AG09319 (cell line): ENCODE measurements around the gene BTG1.
"Not testable (repeated sequence)": the region's sequence is repeated elsewhere in the genome, so short reads cannot be mapped to it uniquely, and the experiment has no call there.

Experiments
- DNase-seq: peaks from one replicate; pipeline ENCODE4 v3.0.0-alpha.2; 2010; ENCODE audit warnings: low read depth; ENCODE audit errors: extremely low read depth
- CTCF ChIP-seq: IDR thresholded peaks from 2 replicates; pipeline ENCODE4 v1.5.1; 2011; ENCODE audit warnings: low read depth, mild to moderate bottlenecking, inconsistent platforms, low read length, moderate library complexity

The BTG1 gene

GRCh38 chr12:92102606-92103005, 43.0 kb downstream of the BTG1 start:
- DNase-seq = no peak
- TF ChIP-seq CTCF = no peak

GRCh38 chr12:92098594-92099380, 46.9 kb downstream of the BTG1 start:
- DNase-seq = no peak
- TF ChIP-seq CTCF = no peak

- no peak for DNase-seq
- no peak for TF ChIP-seq CTCF
Observed at GRCh38 chr12:92096346-92097136, 49.1 kb downstream of the BTG1 start.

- no peak for DNase-seq
- TF ChIP-seq CTCF = no peak
Observed at GRCh38 chr12:92094751-92095161, 50.9 kb downstream of the BTG1 start.

- not testable (repeated sequence) for DNase-seq
Observed at GRCh38 chr12:92094301-92094700, 51.3 kb downstream of the BTG1 start.
